Central memory CD8-positive, alpha-beta T cell (primary cell): ENCODE measurements around the gene MFSD2B.
"Not testable (repeated sequence)": the region's sequence is repeated elsewhere in the genome, so short reads cannot be mapped to it uniquely, and the experiment has no call there.

Experiments used
- ATAC-seq: fragments of 150-1000 bp; cut with Tn5 transposase; replicated peaks from 2 replicates; pipeline ENCODE4 v1.10.0; 2022; ENCODE audit warnings: mild to moderate bottlenecking, moderate FRiP score, moderate number of reproducible peaks; ENCODE audit not compliant: poor library complexity, severe bottlenecking; ENCODE audit errors: extremely low read depth
- DNase-seq, 2 donors: peaks; one replicate each; pipeline ENCODE4 v3.0.0; 2021; ENCODE audit warnings: low spot score in 2 of 2
- H3K27ac Mint-ChIP-seq: one replicate; pipeline ENCODE4 v1.8.0; 2022; ENCODE audit warnings: low read depth, mild to moderate bottlenecking, moderate library complexity, mixed read lengths
- H3K27me3 Mint-ChIP-seq: one replicate; pipeline ENCODE4 v1.8.0; 2022; ENCODE audit warnings: mixed read lengths
- H3K36me3 Mint-ChIP-seq: one replicate; pipeline ENCODE4 v1.8.0; 2022; ENCODE audit warnings: mild to moderate bottlenecking, moderate library complexity, mixed read lengths; ENCODE audit not compliant: insufficient read depth
- H3K4me1 Mint-ChIP-seq: one replicate; pipeline ENCODE4 v1.8.0; 2022; ENCODE audit warnings: mixed read lengths
- H3K4me3 Mint-ChIP-seq: one replicate; pipeline ENCODE4 v1.8.0; 2022; ENCODE audit warnings: mild to moderate bottlenecking, moderate library complexity, mixed read lengths
- H3K9me3 Mint-ChIP-seq: one replicate; pipeline ENCODE4 v1.8.0; 2022; ENCODE audit warnings: mixed read lengths

The MFSD2B gene

GRCh38 chr2:24011250-24012104 is 1.6 kb downstream of the MFSD2B start:
- ATAC-seq: no peak
- Mint-ChIP-seq H3K9me3 (no peaks in the 10 kb centered on the region), H3K4me3 (no peak overlapping the region), H3K36me3 (peaks cover 1% of the 10 kb centered on the region), H3K27ac (no peak overlapping the region), H3K27me3 (peaks cover 27% of the 10 kb centered on the region), H3K4me1 (peaks cover 12% of the 10 kb centered on the region)
- no peak for DNase-seq

GRCh38 chr2:24012521-24013188 is 2.8 kb downstream of the MFSD2B start:
- Mint-ChIP-seq H3K4me3 (no peak overlapping the region), H3K27me3 (peaks cover 27% of the 10 kb centered on the region), H3K27ac (no peak overlapping the region), H3K9me3 (no peaks in the 10 kb centered on the region), H3K36me3 (peaks cover 1% of the 10 kb centered on the region), H3K4me1 (peaks cover 12% of the 10 kb centered on the region)
- ATAC-seq (no peak), DNase-seq (no peak)

- not testable (repeated sequence) for H3K27ac Mint-ChIP-seq, H3K9me3 Mint-ChIP-seq, DNase-seq, H3K4me3 Mint-ChIP-seq, H3K36me3 Mint-ChIP-seq, ATAC-seq
- peaks cover 27% of the 10 kb centered on the region for H3K27me3 Mint-ChIP-seq
- H3K4me1 Mint-ChIP-seq: peaks cover 12% of the 10 kb centered on the region
Measured at GRCh38 chr2:24014902-24015301, 5.0 kb downstream of the MFSD2B start.

GRCh38 chr2:24015562-24016375 is 5.9 kb downstream of the MFSD2B start:
- Mint-ChIP-seq H3K36me3 (no peaks in the 10 kb centered on the region), H3K4me1 (peaks cover 12% of the 10 kb centered on the region), H3K27me3 (peaks cover 24% of the 10 kb centered on the region), H3K4me3 (no peak overlapping the region), H3K27ac (no peak overlapping the region), H3K9me3 (no peaks in the 10 kb centered on the region)
- ATAC-seq (no peak), DNase-seq (no peak)

- Mint-ChIP-seq H3K27me3 (peaks cover 18% of the 10 kb centered on the region), H3K36me3 (no peaks in the 10 kb centered on the region), H3K4me1 (peaks cover 6% of the 10 kb centered on the region), H3K9me3 (no peaks in the 10 kb centered on the region), H3K27ac (no peak overlapping the region), H3K4me3 (no peak overlapping the region)
- DNase-seq: no peak
- no peak for ATAC-seq
Measured at GRCh38 chr2:24016376-24016761, 6.5 kb downstream of the MFSD2B start.

GRCh38 chr2:24016853-24017703 is 7.2 kb downstream of the MFSD2B start:
- no peak for DNase-seq
- Mint-ChIP-seq H3K36me3 (no peaks in the 10 kb centered on the region), H3K4me3 (no peak overlapping the region), H3K9me3 (no peaks in the 10 kb centered on the region), H3K27me3 (peaks cover 11% of the 10 kb centered on the region), H3K27ac (no peak overlapping the region), H3K4me1 (no peaks in the 10 kb centered on the region)
- ATAC-seq: no peak

- H3K9me3 Mint-ChIP-seq: no peaks in the 10 kb centered on the region
- no peaks in the 10 kb centered on the region for H3K4me1 Mint-ChIP-seq
- DNase-seq (no peak), ATAC-seq (no peak)
- H3K27ac Mint-ChIP-seq: peak overlapping the region; percentile 17
- no peak overlapping the region for H3K4me3 Mint-ChIP-seq
- no peaks in the 10 kb centered on the region for H3K36me3 Mint-ChIP-seq
- H3K27me3 Mint-ChIP-seq: peaks cover 4% of the 10 kb centered on the region
Measured at GRCh38 chr2:24017711-24018110, 7.8 kb downstream of the MFSD2B start.

- Mint-ChIP-seq H3K4me3 (no peak overlapping the region), H3K27me3 (no peaks in the 10 kb centered on the region), H3K9me3 (no peaks in the 10 kb centered on the region), H3K36me3 (no peaks in the 10 kb centered on the region), H3K4me1 (no peaks in the 10 kb centered on the region), H3K27ac (peak overlapping the region; percentile 17)
- ATAC-seq: no peak
- DNase-seq: no peak
Measured at GRCh38 chr2:24018241-24018640, 8.4 kb downstream of the MFSD2B start.

- DNase-seq: no peak
- no peaks in the 10 kb centered on the region for H3K9me3 Mint-ChIP-seq
- no peaks in the 10 kb centered on the region for H3K27me3 Mint-ChIP-seq
- no peak overlapping the region for H3K27ac Mint-ChIP-seq
- no peaks in the 10 kb centered on the region for H3K36me3 Mint-ChIP-seq
- no peaks in the 10 kb centered on the region for H3K4me1 Mint-ChIP-seq
- H3K4me3 Mint-ChIP-seq: no peak overlapping the region
- no peak for ATAC-seq
Measured at GRCh38 chr2:24019729-24020128, 9.8 kb downstream of the MFSD2B start.

- DNase-seq (no peak), ATAC-seq (no peak)
- Mint-ChIP-seq H3K4me1 (no peaks in the 10 kb centered on the region), H3K4me3 (no peak overlapping the region), H3K36me3 (no peaks in the 10 kb centered on the region), H3K27ac (no peak overlapping the region), H3K27me3 (no peaks in the 10 kb centered on the region), H3K9me3 (no peaks in the 10 kb centered on the region)
Measured at GRCh38 chr2:24020244-24020643, 10.4 kb downstream of the MFSD2B start.

GRCh38 chr2:24021122-24021998 is 11.5 kb downstream of the MFSD2B start:
- Mint-ChIP-seq H3K4me1 (no peaks in the 10 kb centered on the region), H3K27me3 (no peaks in the 10 kb centered on the region), H3K27ac (no peak overlapping the region), H3K4me3 (no peak overlapping the region), H3K9me3 (no peaks in the 10 kb centered on the region), H3K36me3 (no peaks in the 10 kb centered on the region)
- DNase-seq (no peak), ATAC-seq (no peak)
